Kidney (tissue), 14 donors: ENCODE measurements around the gene CDCA3. TPM values are rescaled to one million over a fixed set of nuclear protein-coding genes. Genes with fewer than 3 reads are reported as not detected.

Experiments
- DNase-seq, 5 donors: peaks; one replicate each; pipeline ENCODE4 v3.0.0-alpha.2; 2013 to 2020
- FAIRE-seq: peaks from 2 replicates; lab custom pipeline; 2012; peaks lifted over from hg19 to GRCh38; lab: Jason Lieb, UNC
- H3K27ac ChIP-seq, 2 donors: one replicate each; pipeline ENCODE4 v1.7.0; 2013; ENCODE audit warnings: low read depth in 2 of 2, low read length in 2 of 2, inconsistent platforms in 1 of 2
- H3K27me3 ChIP-seq: one replicate; pipeline ENCODE4 v1.7.1; 2013; ENCODE audit warnings: low read length, inconsistent platforms; ENCODE audit not compliant: control insufficient read depth, insufficient read depth
- H3K36me3 ChIP-seq, 3 donors: one replicate each; pipeline versions ENCODE4 v1.7.0 to v1.7.1; 2013; ENCODE audit warnings: low read length in 3 of 3, control low read depth in 1 of 3, inconsistent platforms in 1 of 3; ENCODE audit not compliant: insufficient read depth in 3 of 3, control insufficient read depth in 2 of 3
- H3K4me1 ChIP-seq, 3 donors: one replicate each; pipeline versions ENCODE4 v1.7.0 to v1.7.1; 2013; ENCODE audit warnings: low read length in 3 of 3, inconsistent platforms in 1 of 3, low read depth in 1 of 3; ENCODE audit not compliant: control insufficient read depth in 2 of 3, insufficient read depth in 2 of 3
- H3K4me3 ChIP-seq, 3 donors: one replicate each; pipeline versions ENCODE4 v1.7.0 to v1.8.1; 2013; ENCODE audit warnings: low read length in 3 of 3, control low read depth in 1 of 3, inconsistent platforms in 1 of 3
- H3K9ac ChIP-seq, 3 donors: one replicate each; pipeline versions ENCODE4 v1.7.0 to v1.7.1; 2013; ENCODE audit warnings: low read length in 3 of 3, control low read depth in 1 of 3, inconsistent platforms in 1 of 3
- H3K9me3 ChIP-seq, 3 donors: one replicate each; pipeline versions ENCODE4 v1.7.0 to v1.7.1; 2013; ENCODE audit warnings: low read length in 3 of 3, control low read depth in 1 of 3, inconsistent platforms in 1 of 3; ENCODE audit not compliant: control insufficient read depth in 2 of 3, insufficient read depth in 1 of 3
- CTCF ChIP-seq: IDR thresholded peaks from 3 replicates; pipeline ENCODE4 v1.5.1; 2012; ENCODE audit warnings: mild to moderate bottlenecking, moderate library complexity, borderline replicate concordance; ENCODE audit not compliant: insufficient read depth; ENCODE audit errors: extremely low read depth
- intact Hi-C: fragments of 100-400 bp; cut with DNase I; formaldehyde crosslinking; loops from one replicate; pipeline ENCODE4 v1.11.1; 2022
- polyA plus RNA-seq: library from polyadenylated mRNA; stranded (reverse); fragments of 350-450 nt; fragmentation: Illumina TruSeq; extraction: RNeasy Lipid Tissue Mini Kit (QIAGEN cat#74804); gene quantifications from one replicate; pipeline ENCODE4 v1.2.3, GENCODE V29; 2014; ENCODE audit warnings: low read depth, low replicate concordance; ENCODE audit not compliant: insufficient read depth
- total RNA-seq: library from RNA; stranded (reverse); fragmentation: NEBNext Ultra II Directional; extraction: Animal tissue kit (Norgen Biotek cat#: 25700); gene quantifications from one replicate; pipeline ENCODE4 v1.2.1, GENCODE V29; 2021
- donor health status: control.
- donor health status: control.
- donor health status: control.
- donor health status: control.
- donor health status: control.
- donor health status: DM: yes; HTN: yes; CAD: no.
- donor health status: Normal renal cell carcinoma (clear cell type).

CDCA3 gene
- total and polyA plus RNA-seq, 2 donors from 2014 or later, result 1.3 to 2.1 TPM

DNA sequence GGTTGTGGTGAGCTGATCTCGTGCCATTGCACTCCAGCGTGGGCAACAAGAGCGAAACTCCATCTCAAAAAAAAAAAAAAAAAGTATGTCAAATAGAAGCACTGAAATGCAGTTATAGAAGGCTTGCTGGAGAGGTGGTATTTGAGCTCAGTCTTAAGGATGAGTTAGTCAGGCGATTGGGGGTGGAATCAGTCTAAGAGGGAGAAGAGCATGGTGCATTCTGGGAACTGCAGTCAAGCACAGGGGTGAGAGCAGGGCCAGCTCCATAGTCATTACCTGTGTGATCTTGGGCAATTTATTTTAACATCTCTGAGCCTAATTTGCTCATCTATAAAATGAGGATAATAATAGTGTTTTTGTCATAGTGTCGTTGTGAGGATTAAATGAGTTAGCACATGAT lies 16.2 kb downstream of the CDCA3 start:
- no peak for TF ChIP-seq CTCF
- intact Hi-C loops, result no loop called here
- Histone ChIP-seq H3K27me3 (no peaks in the 10 kb centered on the region), H3K9ac (no peak overlapping the region), H3K9me3 (no peaks in the 10 kb centered on the region), H3K4me3 (no peak overlapping the region), H3K4me1 (no peaks in the 10 kb centered on the region), H3K27ac (no peak overlapping the region), H3K36me3 (peaks cover 0 to 5% (median 0%) of the 10 kb centered on the region in 3 donors)
- FAIRE-seq (no peak), DNase-seq (peak in 1 of 5 donors; percentile 5)

DNA sequence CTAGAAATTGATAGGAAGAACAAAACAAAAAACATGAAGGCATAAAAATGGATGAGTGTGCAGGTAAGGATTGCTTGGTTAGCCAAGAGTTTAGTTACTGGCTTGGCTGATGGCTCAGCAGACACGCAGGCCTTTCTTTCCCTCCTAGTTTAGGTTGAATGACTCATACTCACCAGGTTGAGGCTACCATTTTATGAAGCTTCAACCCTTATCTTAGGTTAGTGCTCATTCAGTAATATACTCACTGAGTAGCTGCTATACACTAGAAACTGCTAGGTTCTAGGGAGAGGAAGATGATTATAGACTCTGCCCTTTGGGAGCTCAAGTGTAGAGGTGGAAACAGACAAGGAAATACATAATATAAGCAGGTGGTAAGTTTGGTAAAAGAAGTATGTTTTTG lies 16.8 kb downstream of the CDCA3 start:
- Histone ChIP-seq H3K36me3 (peaks cover 0 to 5% (median 0%) of the 10 kb centered on the region in 3 donors), H3K27me3 (no peaks in the 10 kb centered on the region), H3K4me1 (peaks cover 0 to 3% (median 0%) of the 10 kb centered on the region in 3 donors), H3K9me3 (no peaks in the 10 kb centered on the region), H3K27ac (no peak overlapping the region), H3K4me3 (no peak overlapping the region), H3K9ac (no peak overlapping the region)
- intact Hi-C loops, result no loop called here
- DNase-seq (no peak), FAIRE-seq (no peak)
- no peak for TF ChIP-seq CTCF

DNA sequence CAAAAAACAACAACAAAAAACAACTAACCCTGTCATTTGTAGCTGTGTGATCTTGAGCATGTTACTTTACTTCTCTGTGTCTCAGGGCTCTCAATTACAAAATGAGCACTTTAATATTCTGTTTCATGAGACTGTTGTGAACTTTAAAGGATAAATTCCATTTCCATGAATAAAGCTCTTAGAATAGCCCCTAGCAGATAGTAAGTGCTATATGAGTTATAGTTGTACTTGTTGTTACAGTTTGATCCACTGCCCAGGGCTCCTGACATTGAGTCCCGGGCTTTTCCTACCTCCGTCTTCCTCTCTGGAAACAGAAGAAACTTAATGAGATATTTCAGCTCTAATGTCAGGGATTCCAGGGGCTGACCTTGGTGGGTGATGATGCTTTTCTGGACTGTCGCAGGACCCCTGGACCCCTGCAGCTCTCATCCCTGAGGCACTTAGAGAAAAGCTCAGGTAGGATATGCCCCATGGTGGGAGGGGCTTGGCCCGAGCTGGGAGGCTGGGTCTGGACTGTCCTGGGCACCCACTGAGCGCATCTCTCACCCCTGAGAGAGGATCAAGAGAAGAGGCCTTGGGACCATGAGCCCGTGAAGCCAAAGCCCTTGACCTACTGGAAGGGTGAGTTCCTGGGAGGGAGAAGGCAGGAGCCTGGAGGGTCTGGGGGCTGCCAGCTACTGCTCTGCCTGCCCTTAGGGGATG lies 17.7 kb downstream of the CDCA3 start:
- DNase-seq (peak in 1 of 5 donors; percentile 53), FAIRE-seq (no peak)
- no peak overlapping the region for H3K4me3 ChIP-seq
- no peaks in the 10 kb centered on the region for H3K9me3 ChIP-seq
- intact Hi-C loops, result no loop called here
- H3K27me3 ChIP-seq, result no peaks in the 10 kb centered on the region
- peaks cover 0 to 5% (median 0%) of the 10 kb centered on the region in 3 donors for H3K36me3 ChIP-seq
- H3K4me1 ChIP-seq, result peaks cover 0 to 7% (median 0%) of the 10 kb centered on the region in 3 donors
- TF ChIP-seq CTCF, result no peak
- no peak overlapping the region for H3K27ac ChIP-seq
- H3K9ac ChIP-seq, result no peak overlapping the region

- no peaks in the 10 kb centered on the region for H3K36me3 ChIP-seq
- no peaks in the 10 kb centered on the region for H3K9me3 ChIP-seq
- H3K27ac ChIP-seq, result no peak overlapping the region
- no peak for TF ChIP-seq CTCF
- no peak overlapping the region for H3K4me3 ChIP-seq
- DNase-seq (peak in 1 of 5 donors; percentile 7), FAIRE-seq (no peak)
- no peak overlapping the region for H3K9ac ChIP-seq
- no peaks in the 10 kb centered on the region for H3K27me3 ChIP-seq
- peaks cover 0 to 12% (median 0%) of the 10 kb centered on the region in 3 donors for H3K4me1 ChIP-seq
- intact Hi-C loops, result no loop called here
Measured at GRCh38 chr12:6832125-6832524, 19.0 kb downstream of the CDCA3 start.
